Raji (cell line): ENCODE measurements around the gene GUCY2D.

Experiments
- POLR2A ChIP-seq: IDR thresholded peaks from 2 replicates; pipeline ENCODE4 v1.6.1; 2011; ENCODE audit warnings: low read depth, low read length, control low read depth; ENCODE audit not compliant: insufficient read depth

The GUCY2D gene

DNA sequence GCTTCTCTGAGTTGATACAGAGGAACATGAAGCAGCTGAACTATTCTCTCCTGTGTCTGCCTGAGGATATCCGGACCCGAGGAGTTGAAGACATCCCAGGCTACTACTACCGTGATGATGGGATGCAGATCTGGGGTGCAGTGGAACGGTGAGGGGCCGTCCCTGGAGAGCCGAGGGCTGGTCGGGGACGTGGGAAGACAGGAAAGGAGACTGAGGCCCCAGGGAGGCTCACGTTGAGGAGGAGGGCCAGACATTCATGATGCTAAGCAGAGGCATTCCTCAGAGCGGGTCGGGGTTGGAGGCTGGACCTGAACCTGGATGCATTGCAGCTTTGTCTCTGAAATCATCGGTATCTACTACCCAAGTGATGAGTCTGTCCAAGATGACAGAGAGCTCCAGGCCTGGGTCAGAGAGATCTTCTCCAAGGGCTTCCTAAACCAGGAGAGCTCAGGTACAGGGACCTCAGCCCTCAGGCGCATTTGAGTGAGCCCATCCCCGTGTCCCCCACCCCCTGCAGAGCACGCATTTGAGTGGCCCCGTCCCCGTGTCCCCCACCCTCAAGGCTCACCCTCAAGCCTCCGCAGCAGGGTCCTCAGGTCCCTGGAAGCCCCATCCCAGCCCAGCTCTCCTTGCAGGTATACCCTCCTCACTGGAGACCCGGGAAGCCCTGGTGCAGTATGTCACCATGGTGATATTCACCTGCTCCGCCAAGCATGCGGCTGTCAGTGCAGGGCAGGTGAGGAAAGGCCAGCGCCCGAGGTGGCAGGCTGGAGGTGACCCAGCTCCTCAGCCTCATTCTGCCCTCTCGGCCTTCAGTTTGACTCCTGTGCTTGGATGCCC, 44.7 kb downstream of the GUCY2D start:
- no peak for TF ChIP-seq POLR2A

- TF ChIP-seq POLR2A = no peak
These were observed 45.3 kb downstream of the GUCY2D start for GRCh38 chr17:8047769-8048110.

DNA sequence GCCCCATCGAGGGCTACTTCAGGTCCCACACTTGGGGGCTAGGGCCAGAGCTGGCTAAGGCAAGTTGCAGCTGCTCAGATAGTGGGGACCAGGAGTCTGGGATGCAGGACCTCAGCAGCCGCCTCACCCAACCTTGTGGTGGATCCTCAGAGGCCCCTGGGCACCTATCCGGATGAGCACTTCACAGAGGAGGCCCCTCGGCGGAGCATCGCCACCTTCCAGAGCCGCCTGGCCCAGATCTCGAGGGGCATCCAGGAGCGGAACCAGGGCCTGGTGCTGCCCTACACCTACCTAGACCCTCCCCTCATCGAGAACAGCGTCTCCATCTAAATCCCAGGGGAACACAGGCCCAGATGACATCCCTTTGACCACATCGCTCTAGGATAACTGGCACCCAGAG, 45.8 kb downstream of the GUCY2D start:
- no peak for TF ChIP-seq POLR2A

GRCh38 chr17:8048736-8049135, 46.3 kb downstream of the GUCY2D start:
- no peak for TF ChIP-seq POLR2A

DNA sequence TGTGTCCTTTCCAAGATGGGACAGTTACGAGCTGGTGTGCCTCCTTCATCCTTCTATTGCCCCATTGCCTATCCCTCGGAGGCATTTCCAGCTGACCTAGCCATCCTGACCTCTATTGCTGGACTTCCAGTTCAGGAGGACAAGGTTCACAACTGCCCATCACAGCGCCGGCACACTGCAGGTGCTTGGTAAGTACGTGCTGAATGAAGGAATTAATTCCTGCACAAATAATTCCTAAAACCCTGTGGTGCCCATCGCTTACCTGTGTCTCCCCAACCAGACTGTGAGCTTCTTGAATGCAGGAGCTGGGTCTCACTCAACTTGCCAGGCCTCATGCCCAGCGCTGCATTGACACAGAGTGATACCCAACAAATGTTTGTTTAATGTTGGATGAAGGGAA, 49.4 kb downstream of the GUCY2D start:
- no peak for TF ChIP-seq POLR2A

DNA sequence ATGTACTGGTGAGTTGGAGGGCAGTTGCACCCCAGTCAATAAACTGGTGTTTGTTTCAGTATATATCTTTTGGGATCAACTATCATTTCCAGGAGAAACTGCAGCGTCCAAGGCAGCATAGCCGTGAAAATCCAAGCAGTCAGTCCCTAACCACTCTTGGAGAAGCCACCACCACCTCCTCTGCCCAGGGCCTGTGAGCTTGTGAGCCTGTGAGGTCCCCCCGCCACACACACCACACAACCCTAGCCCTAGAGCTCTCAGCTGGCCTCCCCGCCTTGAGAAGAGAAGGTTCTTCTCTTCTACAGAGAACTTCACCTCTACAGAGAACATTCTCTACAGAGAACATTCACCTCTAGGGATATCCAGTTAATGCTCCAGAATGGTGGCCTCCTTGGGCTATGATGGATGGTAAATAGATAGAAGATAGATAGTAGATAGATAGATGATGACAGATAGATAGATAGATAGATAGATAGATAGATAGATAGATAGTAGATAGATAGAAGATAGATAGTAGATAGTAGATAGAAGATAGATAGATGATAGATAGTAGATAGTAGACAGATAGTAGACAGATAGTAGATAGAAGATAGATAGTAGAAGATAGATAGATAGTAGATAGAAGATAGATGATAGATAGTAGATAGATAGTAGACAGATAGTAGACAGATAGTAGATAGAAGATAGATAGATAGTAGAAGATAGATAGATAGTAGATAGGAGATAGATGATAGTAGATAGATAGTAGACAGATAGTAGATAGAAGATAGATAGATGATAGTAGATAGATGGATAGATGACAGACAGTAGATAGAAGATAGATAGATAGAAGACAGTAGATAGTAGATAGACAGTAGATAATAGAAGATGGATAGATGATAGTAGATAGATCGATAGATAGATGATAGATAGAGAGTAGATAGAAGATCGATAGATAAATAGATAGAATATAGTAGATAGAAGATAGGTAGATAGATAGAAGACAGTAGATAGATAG, 50.1 kb downstream of the GUCY2D start:
- no peak for TF ChIP-seq POLR2A

- no peak for TF ChIP-seq POLR2A
These were observed 51.2 kb downstream of the GUCY2D start for GRCh38 chr17:8053600-8053999.

DNA sequence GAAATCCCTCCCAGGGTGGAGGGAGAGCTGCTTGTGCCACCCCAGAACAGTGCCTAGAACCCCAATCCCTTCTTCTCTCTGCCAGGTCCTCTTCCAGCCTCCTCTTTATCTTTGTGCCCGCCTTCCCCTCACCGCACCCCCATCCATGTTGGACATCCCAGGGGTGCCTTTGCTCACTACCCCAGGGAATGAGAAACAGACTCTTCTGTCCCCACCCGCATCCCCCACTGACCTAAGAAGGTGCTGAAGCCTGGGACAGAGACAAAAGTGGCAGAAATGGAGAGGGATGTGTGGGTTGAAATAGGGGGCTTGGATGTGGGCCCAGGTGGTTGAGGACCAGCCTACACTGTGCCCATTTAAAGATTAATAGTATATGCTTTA, 53.4 kb downstream of the GUCY2D start:
- no peak for TF ChIP-seq POLR2A

DNA sequence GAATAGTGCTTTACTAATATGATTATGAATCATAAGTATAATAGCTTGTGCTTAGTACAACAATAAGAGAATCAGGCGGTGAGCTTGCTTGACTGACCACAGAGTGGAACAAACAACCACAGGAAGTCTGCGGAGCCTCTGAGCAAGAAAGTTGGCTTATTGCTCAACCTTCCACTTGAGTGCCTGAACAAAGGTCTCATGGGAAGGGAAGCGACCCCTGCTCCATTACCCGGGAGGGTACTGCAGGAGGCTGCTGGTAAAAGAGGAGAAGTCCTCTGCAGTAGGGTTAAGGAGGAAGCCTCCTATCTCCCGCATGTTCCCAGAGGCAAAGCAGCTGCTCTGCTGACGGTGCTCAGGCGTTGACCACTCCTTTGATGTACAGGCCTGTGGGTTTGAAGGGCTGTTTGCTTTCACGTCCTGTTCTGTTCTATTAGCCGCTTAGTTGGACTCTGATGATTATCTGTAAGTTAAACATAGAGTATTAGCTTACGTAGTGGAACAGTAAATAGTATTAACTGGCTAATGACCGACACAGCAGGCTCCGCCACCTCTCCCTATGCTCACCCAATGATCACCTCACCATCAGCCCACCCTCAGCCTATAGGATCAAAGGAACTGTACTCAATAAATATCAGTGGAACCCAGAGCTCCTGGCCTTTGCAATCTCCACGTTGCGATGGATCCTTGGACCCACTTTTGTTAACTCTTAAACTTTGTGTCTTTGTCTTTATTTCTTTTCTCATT, 54.0 kb downstream of the GUCY2D start:
- no peak for TF ChIP-seq POLR2A

GRCh38 chr17:8056976-8057625, 54.7 kb downstream of the GUCY2D start:
- TF ChIP-seq POLR2A = no peak

DNA sequence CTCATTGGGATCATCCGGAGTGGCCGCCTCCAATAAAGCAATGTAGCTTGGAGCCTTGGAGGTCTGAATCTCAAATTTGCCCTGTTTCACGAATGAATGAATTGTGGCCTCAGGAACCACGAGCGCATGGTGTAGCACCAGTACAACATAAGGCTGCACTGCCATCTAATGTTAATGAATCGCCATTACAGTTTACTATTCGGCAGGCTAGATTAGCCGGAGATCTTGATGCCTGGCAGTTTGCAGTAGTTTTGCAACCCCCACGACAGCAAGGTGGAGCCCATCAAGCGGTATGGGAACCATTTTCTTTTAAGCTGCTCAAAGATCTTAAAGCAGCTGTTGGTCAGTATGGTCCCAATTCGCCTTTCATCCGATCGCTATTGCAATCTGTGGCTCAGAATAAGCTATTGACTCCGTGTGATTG, 55.3 kb downstream of the GUCY2D start:
- no peak for TF ChIP-seq POLR2A

DNA sequence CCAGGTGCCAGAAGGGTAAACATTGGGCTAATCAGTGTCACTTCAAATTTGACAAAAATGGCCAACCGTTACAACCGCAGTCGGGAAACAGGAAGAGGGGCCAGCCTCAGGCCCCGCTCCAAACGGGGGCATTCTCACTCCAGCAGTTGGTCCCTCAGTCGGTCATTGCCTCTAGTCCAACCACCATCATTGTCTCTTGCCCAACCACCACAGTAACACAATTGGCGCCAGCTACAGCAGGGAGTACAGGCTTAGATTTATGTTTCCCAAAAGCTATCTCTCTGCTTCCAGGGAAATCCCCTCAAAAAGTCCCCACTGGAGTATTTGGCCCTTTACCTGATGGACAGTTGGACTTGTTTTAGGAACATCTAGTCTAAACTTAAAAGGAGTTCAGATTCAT, 56.7 kb downstream of the GUCY2D start:
- no peak for TF ChIP-seq POLR2A

DNA sequence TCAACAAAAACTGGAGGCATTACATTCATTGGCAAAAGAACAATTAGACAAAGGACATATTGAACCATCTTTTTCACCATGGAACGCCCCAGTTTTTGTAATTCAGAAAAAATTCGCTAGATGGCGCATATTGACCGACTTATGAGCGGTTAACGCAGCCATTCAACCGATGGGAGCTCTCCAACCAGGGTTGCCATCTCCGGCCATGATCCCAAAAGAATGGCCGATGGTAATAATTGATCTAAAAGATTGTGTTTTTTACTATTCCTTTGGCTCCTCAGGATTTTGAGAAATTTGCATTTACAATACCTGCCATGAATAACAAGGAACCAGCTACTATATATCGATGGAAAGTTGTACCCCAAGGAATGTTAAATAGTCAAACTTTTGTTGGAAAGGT, 57.9 kb downstream of the GUCY2D start:
- TF ChIP-seq POLR2A = no peak

- TF ChIP-seq POLR2A = no peak
These were observed 60.0 kb downstream of the GUCY2D start for GRCh38 chr17:8062435-8062806.
